OCI-LY3 (cell line): ENCODE measurements around the gene DDX10.

Experiments
- H2AFZ ChIP-seq: fragments of 200-600, 300-600 bp; shearing (Covaris generic); 2 replicates; pipeline ENCODE4 v1.6.0; 2014; ENCODE audit warnings: antibody characterized with exemption, low read depth, low read length
- H3K27ac ChIP-seq: fragments of 200-600, 300-600 bp; sonication (generic); 2 replicates; pipeline ENCODE4 v1.5.1; 2014; ENCODE audit warnings: mild to moderate bottlenecking, low read length, moderate library complexity, mixed read lengths
- H3K27me3 ChIP-seq: fragments of 200-600, 300-600 bp; sonication (generic); 2 replicates; pipeline ENCODE4 v1.6.1; 2014; ENCODE audit warnings: low read depth, low read length, mixed read lengths
- H3K36me3 ChIP-seq: fragments of 200-600, 300-600 bp; sonication (generic); replicated peaks from 2 replicates; pipeline ENCODE3; 2014; ENCODE audit warnings: low read depth, low read length, mixed read lengths
- H3K4me1 ChIP-seq: fragments of 300-600, 200-600 bp; sonication (generic); 2 replicates; pipeline ENCODE4 v1.6.1; 2014; ENCODE audit warnings: low read length, mixed read lengths
- H3K4me2 ChIP-seq: fragments of 200-600, 300-600 bp; sonication (generic); 2 replicates; pipeline ENCODE4 v1.6.1; 2014; ENCODE audit warnings: low read length, mixed read lengths
- H3K4me3 ChIP-seq: fragments of 300-600, 200-600 bp; sonication (generic); 2 replicates; pipeline ENCODE4 v1.5.1; 2014; ENCODE audit warnings: antibody characterized with exemption, mild to moderate bottlenecking, low read length, moderate library complexity
- H3K79me2 ChIP-seq: fragments of 300-600, 200-600 bp; shearing (Covaris generic); 2 replicates; pipeline ENCODE4 v1.6.1; 2014; ENCODE audit warnings: mild to moderate bottlenecking, low read length, mixed read lengths
- H3K9ac ChIP-seq: fragments of 300-600, 200-600 bp; shearing (Covaris generic); 2 replicates; pipeline ENCODE4 v1.6.0; 2014; ENCODE audit warnings: mild to moderate bottlenecking, low read length, moderate library complexity
- H3K9me3 ChIP-seq: fragments of 200-600, 300-600 bp; shearing (Covaris generic); 2 replicates; pipeline ENCODE4 v1.6.1; 2014; ENCODE audit warnings: low read length, mixed read lengths; ENCODE audit not compliant: insufficient read depth
- H4K20me1 ChIP-seq: fragments of 200-600, 300-600 bp; sonication (generic); 2 replicates; pipeline ENCODE4 v1.6.1; 2016; ENCODE audit warnings: low read length, mixed read lengths; ENCODE audit not compliant: insufficient read depth
- EZH2phosphoT487 ChIP-seq: fragments of 200-600 bp; shearing (Covaris generic); IDR thresholded peaks from 2 replicates; pipeline ENCODE4 v1.6.1; 2018; ENCODE audit warnings: antibody characterized with exemption, mixed run types, low read depth
- TF ChIP-seq, protein P1 (sequence below): fragments of 200-600, 300-600 bp; sonication (generic); IDR thresholded peaks from 2 replicates; pipeline ENCODE4 v1.5.1; 2014; ENCODE audit warnings: antibody characterized with exemption, low read length, low read depth

The DDX10 gene

GRCh38 chr11:108628812-108629211 is 36.1 kb upstream of the DDX10 start:
- no peaks in the 10 kb centered on the region for H3K36me3 ChIP-seq
- no peak for TF ChIP-seq EZH2phosphoT487
- TF ChIP-seq, protein P1, sequence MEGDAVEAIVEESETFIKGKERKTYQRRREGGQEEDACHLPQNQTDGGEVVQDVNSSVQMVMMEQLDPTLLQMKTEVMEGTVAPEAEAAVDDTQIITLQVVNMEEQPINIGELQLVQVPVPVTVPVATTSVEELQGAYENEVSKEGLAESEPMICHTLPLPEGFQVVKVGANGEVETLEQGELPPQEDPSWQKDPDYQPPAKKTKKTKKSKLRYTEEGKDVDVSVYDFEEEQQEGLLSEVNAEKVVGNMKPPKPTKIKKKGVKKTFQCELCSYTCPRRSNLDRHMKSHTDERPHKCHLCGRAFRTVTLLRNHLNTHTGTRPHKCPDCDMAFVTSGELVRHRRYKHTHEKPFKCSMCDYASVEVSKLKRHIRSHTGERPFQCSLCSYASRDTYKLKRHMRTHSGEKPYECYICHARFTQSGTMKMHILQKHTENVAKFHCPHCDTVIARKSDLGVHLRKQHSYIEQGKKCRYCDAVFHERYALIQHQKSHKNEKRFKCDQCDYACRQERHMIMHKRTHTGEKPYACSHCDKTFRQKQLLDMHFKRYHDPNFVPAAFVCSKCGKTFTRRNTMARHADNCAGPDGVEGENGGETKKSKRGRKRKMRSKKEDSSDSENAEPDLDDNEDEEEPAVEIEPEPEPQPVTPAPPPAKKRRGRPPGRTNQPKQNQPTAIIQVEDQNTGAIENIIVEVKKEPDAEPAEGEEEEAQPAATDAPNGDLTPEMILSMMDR: no peak
- no peaks in the 10 kb centered on the region for H3K9me3 ChIP-seq
- H4K20me1 ChIP-seq: no peaks in the 10 kb centered on the region
- H3K4me3 ChIP-seq: no peak overlapping the region
- no peaks in the 10 kb centered on the region for H3K27me3 ChIP-seq
- H3K27ac ChIP-seq: no peak overlapping the region
- H2AFZ ChIP-seq: no peak overlapping the region
- H3K4me1 ChIP-seq: no peaks in the 10 kb centered on the region
- no peak overlapping the region for H3K9ac ChIP-seq
- H3K4me2 ChIP-seq: no peak overlapping the region
- H3K79me2 ChIP-seq: no peaks in the 10 kb centered on the region

DNA sequence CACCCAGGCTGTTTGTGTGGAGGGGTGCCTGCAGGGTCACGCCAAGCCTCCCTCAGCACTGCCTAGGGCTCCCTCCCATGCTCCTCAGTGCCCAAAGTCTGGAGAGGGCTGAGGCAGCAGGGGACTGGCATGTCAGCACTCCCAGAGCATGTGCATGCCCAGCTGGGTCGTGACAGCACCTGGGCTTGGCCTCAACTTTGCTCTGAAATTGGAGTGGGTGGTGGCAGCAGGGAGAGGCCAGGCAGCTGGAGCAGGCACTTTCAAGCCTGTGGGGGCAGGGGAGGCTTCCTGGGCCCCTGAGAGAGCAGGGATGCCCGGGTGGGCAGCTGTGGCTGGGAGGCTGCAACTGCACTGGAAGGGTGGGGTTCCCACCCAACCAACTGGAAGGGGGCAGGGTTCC is 35.6 kb upstream of the DDX10 start:
- Histone ChIP-seq H3K4me1 (no peaks in the 10 kb centered on the region), H2AFZ (no peak overlapping the region), H3K9ac (no peak overlapping the region), H3K9me3 (no peaks in the 10 kb centered on the region), H3K36me3 (no peaks in the 10 kb centered on the region), H3K4me3 (no peak overlapping the region), H3K27me3 (no peaks in the 10 kb centered on the region), H4K20me1 (no peaks in the 10 kb centered on the region), H3K79me2 (no peaks in the 10 kb centered on the region), H3K27ac (no peak overlapping the region), H3K4me2 (no peak overlapping the region)
- TF ChIP-seq EZH2phosphoT487: no peak
- TF ChIP-seq, protein P1: no peak

DNA sequence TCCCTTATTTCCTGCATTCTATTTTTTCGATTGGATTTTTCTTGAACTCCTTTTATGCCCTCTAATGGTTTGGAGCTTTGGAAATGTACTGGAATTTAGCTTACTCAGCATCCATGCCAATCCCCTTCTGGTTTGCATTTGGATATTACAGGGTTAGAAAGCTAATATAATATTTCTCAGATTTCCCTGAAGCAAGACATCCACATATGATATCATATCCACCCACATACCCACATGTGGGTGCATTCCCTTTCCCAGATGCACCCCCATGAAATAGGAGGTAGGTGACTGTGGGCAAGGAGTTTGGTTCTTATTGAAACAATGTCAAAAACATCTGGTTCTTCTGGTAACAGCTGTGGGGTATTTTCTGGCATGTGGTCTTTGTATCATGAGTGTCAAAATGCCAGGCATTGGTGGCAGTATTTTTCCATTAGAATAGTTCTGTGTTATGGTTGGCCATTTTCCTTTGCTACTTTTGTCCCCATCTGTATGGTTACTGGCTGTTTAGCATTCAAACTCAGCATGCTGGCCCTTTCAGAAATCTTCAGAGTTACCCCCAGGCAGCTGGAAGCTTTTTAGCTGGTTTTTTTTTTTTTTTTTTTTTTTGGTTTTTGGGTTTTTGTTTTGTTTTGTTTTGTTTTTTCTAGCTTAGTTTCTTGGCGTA is 32.7 kb upstream of the DDX10 start:
- no peaks in the 10 kb centered on the region for H3K79me2 ChIP-seq
- H3K4me2 ChIP-seq: no peak overlapping the region
- H3K4me3 ChIP-seq: no peak overlapping the region
- H3K9me3 ChIP-seq: no peaks in the 10 kb centered on the region
- no peaks in the 10 kb centered on the region for H3K4me1 ChIP-seq
- no peaks in the 10 kb centered on the region for H4K20me1 ChIP-seq
- TF ChIP-seq, protein P1: no peak
- no peak for TF ChIP-seq EZH2phosphoT487
- H3K36me3 ChIP-seq: no peaks in the 10 kb centered on the region
- H3K27ac ChIP-seq: no peak overlapping the region
- H2AFZ ChIP-seq: no peak overlapping the region
- H3K27me3 ChIP-seq: peaks cover 2% of the 10 kb centered on the region; the same call in 1 of the 2 replicates
- no peak overlapping the region for H3K9ac ChIP-seq

- no peaks in the 10 kb centered on the region for H4K20me1 ChIP-seq
- H3K9ac ChIP-seq: no peak overlapping the region
- H3K36me3 ChIP-seq: no peaks in the 10 kb centered on the region
- H3K4me2 ChIP-seq: no peak overlapping the region
- H2AFZ ChIP-seq: no peak overlapping the region
- H3K79me2 ChIP-seq: no peaks in the 10 kb centered on the region
- no peak for TF ChIP-seq EZH2phosphoT487
- TF ChIP-seq, protein P1: no peak
- peaks cover 4% of the 10 kb centered on the region; the same call in 1 of the 2 replicates for H3K27me3 ChIP-seq
- H3K9me3 ChIP-seq: no peaks in the 10 kb centered on the region
- H3K4me3 ChIP-seq: no peak overlapping the region
- no peak overlapping the region for H3K27ac ChIP-seq
- no peaks in the 10 kb centered on the region for H3K4me1 ChIP-seq
These were observed 29.8 kb upstream of the DDX10 start for GRCh38 chr11:108635106-108635505.
